GM10266 (cell line): ENCODE data around the gene MIPOL1.
"Not testable (repeated sequence)": the region's sequence is repeated elsewhere in the genome, so short reads cannot be mapped to it uniquely, and the experiment has no call there.

ENCODE experiments used
- DNase-seq: peaks from one replicate; pipeline ENCODE4 v3.0.0; 2012; ENCODE audit errors: extremely low spot score
- CTCF ChIP-seq: IDR thresholded peaks from 2 replicates; pipeline ENCODE4 v1.5.1; 2012; ENCODE audit warnings: mild to moderate bottlenecking, low read depth; ENCODE audit not compliant: control insufficient read depth, insufficient read depth; ENCODE audit errors: missing control alignments

MIPOL1 gene

DNA sequence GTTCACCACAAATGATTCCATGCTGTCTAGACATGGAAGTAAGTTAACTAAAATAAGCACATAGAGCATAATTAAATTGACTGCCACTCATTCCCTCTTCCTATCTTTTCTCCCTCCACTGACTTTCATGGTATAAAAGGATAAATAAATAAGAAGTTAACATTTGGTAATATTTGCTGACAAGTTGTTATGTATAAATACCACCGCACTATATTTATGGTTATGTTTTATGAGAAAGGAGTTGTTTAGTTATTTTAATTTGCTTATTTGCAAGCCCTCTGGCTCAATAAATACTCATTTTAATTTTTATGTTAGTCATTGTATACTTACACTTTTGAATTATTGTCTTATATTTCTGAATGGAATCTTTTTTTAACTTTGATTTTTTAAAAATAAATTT lies 113.5 kb downstream of the MIPOL1 start:
- no peak for DNase-seq
- TF ChIP-seq CTCF: no peak

GRCh38 chr14:37318938-37319337 lies 121.2 kb downstream of the MIPOL1 start:
- TF ChIP-seq CTCF: no peak
- DNase-seq: no peak

DNA sequence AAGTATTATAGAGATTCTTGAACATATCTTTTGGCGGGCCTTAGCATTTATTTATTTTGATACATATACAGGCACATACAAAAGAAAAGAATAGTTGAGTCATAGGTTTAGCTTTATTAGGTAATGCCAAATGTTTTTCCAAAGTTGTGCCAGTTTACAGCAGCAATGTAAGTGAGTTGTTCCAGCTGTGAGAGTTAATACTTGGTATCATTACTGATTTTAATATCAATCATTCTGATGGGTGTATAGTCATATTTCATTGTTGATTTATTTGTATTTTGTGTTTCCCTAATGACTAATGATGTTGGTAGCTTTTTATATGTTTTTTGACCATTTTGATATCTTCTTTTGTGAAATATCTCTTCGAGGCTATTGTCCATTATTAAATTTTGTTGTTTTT lies 122.4 kb downstream of the MIPOL1 start:
- no peak for DNase-seq
- no peak for TF ChIP-seq CTCF

GRCh38 chr14:37325332-37325731 lies 127.6 kb downstream of the MIPOL1 start:
- no peak for TF ChIP-seq CTCF
- DNase-seq: no peak

GRCh38 chr14:37326434-37326833 lies 128.7 kb downstream of the MIPOL1 start:
- DNase-seq: no peak
- TF ChIP-seq CTCF: no peak

DNA sequence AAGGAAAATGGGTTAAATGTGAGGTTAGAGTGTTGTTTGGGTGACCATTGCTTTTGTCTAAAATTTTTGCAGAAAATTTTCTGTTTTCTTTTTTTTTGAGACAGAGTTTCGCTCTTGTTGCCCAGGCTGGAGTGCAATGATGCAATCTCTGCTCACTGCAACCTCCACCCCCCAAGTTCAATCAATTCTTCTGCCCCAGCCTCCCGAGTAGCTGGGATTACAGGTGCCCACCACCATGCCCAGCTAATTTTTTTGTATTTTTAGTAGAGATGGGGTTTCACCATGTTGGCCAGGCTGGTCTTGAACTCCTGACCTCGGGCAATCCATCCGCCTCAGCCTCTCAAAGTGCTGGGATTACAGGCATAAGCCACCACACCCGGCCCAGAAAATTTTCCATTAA lies 130.2 kb downstream of the MIPOL1 start:
- DNase-seq: not testable (repeated sequence)

- DNase-seq: no peak
- TF ChIP-seq CTCF: no peak
Observed at GRCh38 chr14:37328673-37329072, 130.9 kb downstream of the MIPOL1 start.
